RWPE2 (cell line): Measurements from ENCODE around the gene MACROD2.

Experiments used
- ATAC-seq: fragments of 200-7000 bp; cut with Tn5 transposase; 3 replicates; pipeline ENCODE4 v1.9.1; 2021; ENCODE audit warnings: low read depth
- DNase-seq: peaks from one replicate; pipeline ENCODE4 v3.0.0-alpha.2; 2020; ENCODE audit warnings: low spot score
- H3K27ac ChIP-seq: fragments of 450-650 bp; 2 replicates; pipeline ENCODE4 v1.5.1; 2017; ENCODE audit warnings: mild to moderate bottlenecking; ENCODE audit not compliant: poor library complexity, severe bottlenecking
- H3K27me3 ChIP-seq: fragments of 250-450 bp; sonication (Bioruptor Pico); 2 replicates; pipeline ENCODE4 v1.5.1; 2021; ENCODE audit warnings: mild to moderate bottlenecking, moderate library complexity; ENCODE audit not compliant: insufficient read depth, poor library complexity, severe bottlenecking
- H3K36me3 ChIP-seq: fragments of 250-450 bp; sonication (Bioruptor Pico); 2 replicates; pipeline ENCODE4 v1.5.1; 2020; ENCODE audit warnings: low read depth, mild to moderate bottlenecking, moderate library complexity
- H3K4me1 ChIP-seq: fragments of 250-450 bp; sonication (Bioruptor Pico); 2 replicates; pipeline ENCODE4 v1.5.1; 2021; ENCODE audit warnings: mild to moderate bottlenecking, moderate library complexity; ENCODE audit not compliant: insufficient read depth, poor library complexity, severe bottlenecking
- H3K4me3 ChIP-seq: fragments of 250-450 bp; sonication (Bioruptor Pico); 2 replicates; pipeline ENCODE4 v1.5.1; 2021; ENCODE audit warnings: mild to moderate bottlenecking, moderate library complexity; ENCODE audit not compliant: severe bottlenecking
- H3K9me3 ChIP-seq: fragments of 250-450 bp; sonication (Bioruptor Pico); 2 replicates; pipeline ENCODE4 v1.5.1; 2021; ENCODE audit warnings: mild to moderate bottlenecking, moderate library complexity; ENCODE audit not compliant: severe bottlenecking
- TF ChIP-seq, protein P1 (sequence below): fragments of 450-650 bp; IDR thresholded peaks from one replicate; pipeline ENCODE4 v1.5.1; 2017; ENCODE audit warnings: mild to moderate bottlenecking, moderate library complexity; ENCODE audit not compliant: poor library complexity, severe bottlenecking

Gene MACROD2

DNA sequence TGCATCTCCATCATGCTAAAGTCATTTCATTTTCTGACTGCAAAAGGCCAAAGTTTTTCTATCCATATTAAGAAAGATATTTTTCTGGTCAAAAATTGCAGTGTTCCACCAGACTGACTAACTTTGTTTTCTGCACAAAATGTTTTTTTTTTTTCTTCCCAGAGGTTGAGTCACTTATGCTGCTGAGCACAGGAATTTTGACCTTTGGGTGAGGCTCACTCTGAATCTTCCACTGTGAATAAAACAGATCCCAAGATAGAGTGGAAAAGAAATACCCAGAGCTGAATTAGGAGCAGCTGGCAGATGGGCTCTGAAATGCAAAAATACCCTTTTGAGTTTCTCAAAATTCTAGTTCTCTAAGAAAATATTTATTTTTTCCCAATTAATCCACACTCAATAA, 1581.1 kb downstream of the MACROD2 start:
- H3K4me3 ChIP-seq = no peak overlapping the region
- TF ChIP-seq, protein P1, sequence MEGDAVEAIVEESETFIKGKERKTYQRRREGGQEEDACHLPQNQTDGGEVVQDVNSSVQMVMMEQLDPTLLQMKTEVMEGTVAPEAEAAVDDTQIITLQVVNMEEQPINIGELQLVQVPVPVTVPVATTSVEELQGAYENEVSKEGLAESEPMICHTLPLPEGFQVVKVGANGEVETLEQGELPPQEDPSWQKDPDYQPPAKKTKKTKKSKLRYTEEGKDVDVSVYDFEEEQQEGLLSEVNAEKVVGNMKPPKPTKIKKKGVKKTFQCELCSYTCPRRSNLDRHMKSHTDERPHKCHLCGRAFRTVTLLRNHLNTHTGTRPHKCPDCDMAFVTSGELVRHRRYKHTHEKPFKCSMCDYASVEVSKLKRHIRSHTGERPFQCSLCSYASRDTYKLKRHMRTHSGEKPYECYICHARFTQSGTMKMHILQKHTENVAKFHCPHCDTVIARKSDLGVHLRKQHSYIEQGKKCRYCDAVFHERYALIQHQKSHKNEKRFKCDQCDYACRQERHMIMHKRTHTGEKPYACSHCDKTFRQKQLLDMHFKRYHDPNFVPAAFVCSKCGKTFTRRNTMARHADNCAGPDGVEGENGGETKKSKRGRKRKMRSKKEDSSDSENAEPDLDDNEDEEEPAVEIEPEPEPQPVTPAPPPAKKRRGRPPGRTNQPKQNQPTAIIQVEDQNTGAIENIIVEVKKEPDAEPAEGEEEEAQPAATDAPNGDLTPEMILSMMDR = no peak
- no peaks in the 10 kb centered on the region for H3K4me1 ChIP-seq
- ATAC-seq (no peak), DNase-seq (no peak)
- peaks cover 6% of the 10 kb centered on the region for H3K27me3 ChIP-seq
- H3K27ac ChIP-seq = no peak overlapping the region
- H3K9me3 ChIP-seq = no peaks in the 10 kb centered on the region
- no peaks in the 10 kb centered on the region for H3K36me3 ChIP-seq

DNA sequence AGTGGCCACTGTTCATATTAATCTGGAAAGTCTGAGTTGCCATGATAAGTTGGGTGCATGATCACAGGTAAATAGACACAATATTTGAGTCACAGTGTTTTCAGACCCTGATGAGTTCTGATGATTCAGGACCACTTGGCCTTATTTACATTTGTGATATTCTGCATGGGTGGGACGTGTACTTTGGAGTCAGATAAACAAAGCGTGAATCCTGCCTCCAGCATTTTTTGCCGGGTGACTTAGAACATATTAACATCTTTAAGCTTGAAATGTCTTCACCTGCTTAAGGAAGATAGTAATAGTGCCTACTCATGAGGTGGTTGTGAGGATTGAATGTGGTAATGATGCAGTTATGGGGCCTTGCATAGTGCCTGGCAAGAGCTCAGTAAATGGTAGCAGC, 1582.8 kb downstream of the MACROD2 start:
- Histone ChIP-seq H3K36me3 (no peaks in the 10 kb centered on the region), H3K9me3 (no peaks in the 10 kb centered on the region), H3K27ac (no peak overlapping the region), H3K27me3 (peaks cover 6% of the 10 kb centered on the region), H3K4me3 (no peak overlapping the region), H3K4me1 (no peaks in the 10 kb centered on the region)
- TF ChIP-seq, protein P1 = no peak
- ATAC-seq = no peak
- no peak for DNase-seq

DNA sequence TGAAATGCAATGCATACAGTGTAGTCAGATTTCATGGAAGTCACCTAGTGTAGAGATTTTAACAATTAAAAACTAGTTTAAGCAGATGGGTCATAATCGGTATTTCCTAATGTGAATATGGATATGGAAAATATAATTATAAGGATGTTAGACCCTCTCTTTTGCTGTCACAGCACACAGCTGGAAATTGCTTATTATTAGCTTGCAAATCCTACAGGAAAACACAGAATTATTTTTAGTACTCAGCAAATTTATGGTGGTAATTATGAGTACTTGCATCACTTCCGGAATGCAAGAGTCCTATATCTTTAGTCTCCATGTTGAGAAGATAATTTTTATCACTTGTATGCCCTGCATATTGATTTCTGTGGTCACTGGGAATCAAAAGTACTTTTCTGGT, 1584.4 kb downstream of the MACROD2 start:
- Histone ChIP-seq H3K27me3 (no peaks in the 10 kb centered on the region), H3K4me3 (no peak overlapping the region), H3K9me3 (no peaks in the 10 kb centered on the region), H3K36me3 (no peaks in the 10 kb centered on the region), H3K27ac (no peak overlapping the region), H3K4me1 (no peaks in the 10 kb centered on the region)
- no peak for DNase-seq
- TF ChIP-seq, protein P1 = no peak
- ATAC-seq = no peak

DNA sequence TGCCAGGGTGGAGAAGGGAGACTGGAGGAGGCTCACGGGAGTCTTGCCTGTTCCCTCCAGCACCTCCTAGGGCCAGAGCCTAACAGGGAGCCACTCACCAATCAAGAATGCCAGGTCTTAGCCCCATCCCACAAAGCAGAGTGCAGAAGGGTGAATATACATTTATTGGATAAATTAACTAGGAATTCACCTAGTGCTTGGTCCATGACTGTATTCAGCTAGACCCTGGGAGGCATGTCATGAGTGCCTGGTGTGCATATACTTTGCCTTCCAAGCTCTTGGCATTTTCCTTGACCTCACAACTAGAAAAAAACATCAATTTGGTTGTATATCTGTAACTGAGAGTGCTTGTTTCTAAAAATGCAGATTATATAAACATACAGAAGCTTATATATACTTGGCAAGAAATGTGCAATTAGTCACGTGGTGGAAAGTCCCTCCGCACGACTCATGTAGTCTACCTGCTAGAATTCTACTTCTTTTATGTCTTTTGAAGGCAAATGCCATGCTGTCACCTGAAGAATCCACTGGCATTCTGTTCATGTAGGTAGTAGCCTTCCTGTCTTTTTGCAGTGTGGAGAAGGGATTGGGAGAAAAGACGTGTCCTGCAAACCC, 1586.9 kb downstream of the MACROD2 start:
- ATAC-seq (no peak), DNase-seq (no peak)
- Histone ChIP-seq H3K4me3 (no peak overlapping the region), H3K27me3 (no peaks in the 10 kb centered on the region), H3K4me1 (no peaks in the 10 kb centered on the region), H3K36me3 (no peaks in the 10 kb centered on the region), H3K27ac (no peak overlapping the region), H3K9me3 (no peaks in the 10 kb centered on the region)
- TF ChIP-seq, protein P1 = no peak

DNA sequence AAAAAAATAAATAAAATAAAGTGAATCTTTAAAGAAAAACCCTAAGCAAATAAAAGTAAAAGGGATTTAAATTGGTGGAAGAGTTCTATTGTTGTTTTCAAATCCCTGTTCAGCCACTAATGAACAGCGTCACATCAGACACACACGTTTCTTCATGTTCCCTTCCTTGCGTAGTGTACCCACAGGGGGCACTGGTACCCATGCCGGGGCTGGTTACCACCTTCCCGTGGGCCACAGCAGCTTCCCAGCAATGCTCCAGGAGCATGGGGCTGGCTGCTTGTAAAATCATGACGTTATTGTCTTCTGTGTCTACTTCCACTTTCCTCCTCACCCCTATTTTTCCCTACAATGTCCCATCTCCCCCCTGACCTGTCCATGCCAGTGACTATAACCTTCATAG, 1589.2 kb downstream of the MACROD2 start:
- H3K9me3 ChIP-seq = no peaks in the 10 kb centered on the region
- ATAC-seq = no peak
- TF ChIP-seq, protein P1 = no peak

More for the DNA sequence above, 1589.2 kb downstream of the MACROD2 start:
- no peak for DNase-seq
- Histone ChIP-seq H3K27ac (no peak overlapping the region), H3K27me3 (no peaks in the 10 kb centered on the region), H3K4me1 (no peaks in the 10 kb centered on the region), H3K4me3 (no peak overlapping the region), H3K36me3 (no peaks in the 10 kb centered on the region)
